SK-N-MC (cell line): Measurements from ENCODE around the gene RIMBP2.

ENCODE experiments used
- EZH2 ChIP-seq: fragments of 200-600 bp; sonication (generic); IDR thresholded peaks from one replicate; pipeline ENCODE4 v1.6.1; 2017; ENCODE audit warnings: antibody characterized with exemption
- POLR2AphosphoS5 ChIP-seq: IDR thresholded peaks from 2 replicates; pipeline ENCODE4 v1.6.1; 2012; ENCODE audit warnings: mild to moderate bottlenecking, low read depth, low read length, borderline replicate concordance

DNA sequence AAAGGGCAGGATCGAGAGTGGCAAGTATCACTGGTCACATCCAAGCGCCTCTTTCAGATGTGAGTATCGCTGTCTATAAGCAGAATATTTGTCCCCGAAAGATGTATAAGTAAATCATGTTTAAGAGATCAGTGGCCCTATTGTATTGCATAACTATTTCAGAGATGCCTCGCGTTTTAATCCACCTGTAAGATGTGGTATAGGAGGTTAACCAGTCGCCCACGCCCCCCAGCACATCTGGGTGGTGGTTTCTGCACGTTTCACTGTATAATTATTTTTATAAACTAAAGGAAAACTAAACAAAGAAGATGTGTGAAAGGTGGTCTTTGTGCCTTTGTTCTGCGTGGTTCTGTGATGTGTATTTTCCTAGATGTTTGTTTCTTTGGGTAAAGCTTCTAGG is 28.9 kb downstream of the RIMBP2 start:
- TF ChIP-seq POLR2AphosphoS5 (no peak), EZH2 (no peak)
